Measurements from ENCODE around the gene SPNS2. TPM values are rescaled to one million over a fixed set of nuclear protein-coding genes. Genes with fewer than 3 reads are reported as not detected.

The SPNS2 gene
- total and polyA plus RNA-seq, 2 donors (not counting 1 experiment from before 2014, with no cell fraction given), result 0.48 TPM; not detected in 1

DNA sequence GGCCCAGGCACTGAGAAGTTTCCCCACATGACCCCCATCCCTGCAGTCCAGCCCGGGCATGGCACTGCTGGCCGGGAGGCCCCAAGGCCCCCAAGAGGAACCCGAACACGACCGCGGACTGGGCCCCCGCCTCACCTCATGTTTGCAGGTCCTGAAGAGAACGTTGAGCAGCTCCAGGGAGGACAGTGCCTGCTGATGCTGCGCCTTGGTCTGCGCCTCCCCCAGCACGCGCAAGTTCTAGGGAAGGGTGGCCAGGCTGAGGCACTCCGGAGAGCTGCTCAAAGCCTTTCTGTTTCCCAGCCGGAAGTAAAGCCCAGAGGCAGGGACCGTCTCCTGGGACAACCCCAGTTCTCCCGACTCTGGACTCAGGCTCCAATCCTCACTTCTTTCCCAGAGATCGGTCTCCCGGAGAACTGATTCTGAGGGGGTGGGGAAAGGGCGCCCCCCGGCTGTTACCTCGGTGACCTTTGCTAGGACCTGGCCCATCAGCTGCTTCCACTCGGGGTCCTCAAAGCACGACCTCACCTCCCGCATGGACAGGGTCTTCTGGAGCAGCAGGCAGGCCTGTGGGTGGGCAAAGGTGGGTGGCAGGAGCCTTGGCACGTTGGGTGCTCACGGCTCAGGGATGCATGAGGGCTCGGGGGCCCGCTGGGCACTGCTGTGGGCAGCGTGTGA is 42.8 kb downstream of the SPNS2 start:
- 88% methylated on average over 28 of the region's 29 CpGs for WGBS (ENCODE audit: insufficient coverage)
- no peak for ATAC-seq (ENCODE audit: low read depth)
- no peak overlapping the region for H3K4me3 Mint-ChIP-seq
- no peak overlapping the region for H3K27ac Mint-ChIP-seq
- no peaks in the 10 kb centered on the region for H3K27me3 ChIP-seq (replicated peaks in 1 of 4; ENCODE audit: control extremely low read depth in 1 of 4, control insufficient read depth in 3 of 4, insufficient read depth in 4 of 4, low read length in 3 of 4)
- H3K9ac ChIP-seq (ENCODE audit: low read length), result no peak overlapping the region
- TF ChIP-seq, protein P1, sequence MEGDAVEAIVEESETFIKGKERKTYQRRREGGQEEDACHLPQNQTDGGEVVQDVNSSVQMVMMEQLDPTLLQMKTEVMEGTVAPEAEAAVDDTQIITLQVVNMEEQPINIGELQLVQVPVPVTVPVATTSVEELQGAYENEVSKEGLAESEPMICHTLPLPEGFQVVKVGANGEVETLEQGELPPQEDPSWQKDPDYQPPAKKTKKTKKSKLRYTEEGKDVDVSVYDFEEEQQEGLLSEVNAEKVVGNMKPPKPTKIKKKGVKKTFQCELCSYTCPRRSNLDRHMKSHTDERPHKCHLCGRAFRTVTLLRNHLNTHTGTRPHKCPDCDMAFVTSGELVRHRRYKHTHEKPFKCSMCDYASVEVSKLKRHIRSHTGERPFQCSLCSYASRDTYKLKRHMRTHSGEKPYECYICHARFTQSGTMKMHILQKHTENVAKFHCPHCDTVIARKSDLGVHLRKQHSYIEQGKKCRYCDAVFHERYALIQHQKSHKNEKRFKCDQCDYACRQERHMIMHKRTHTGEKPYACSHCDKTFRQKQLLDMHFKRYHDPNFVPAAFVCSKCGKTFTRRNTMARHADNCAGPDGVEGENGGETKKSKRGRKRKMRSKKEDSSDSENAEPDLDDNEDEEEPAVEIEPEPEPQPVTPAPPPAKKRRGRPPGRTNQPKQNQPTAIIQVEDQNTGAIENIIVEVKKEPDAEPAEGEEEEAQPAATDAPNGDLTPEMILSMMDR (IDR thresholded peaks at IDR 0.05), result no peak
- no peak for TF ChIP-seq EZH2 (IDR thresholded peaks at IDR 0.05; ENCODE audit: borderline replicate concordance, insufficient read depth, low read depth, low read length, poor library complexity, severe bottlenecking)
- no peak overlapping the region for H3K4me2 ChIP-seq (replicated peaks; ENCODE audit: low read depth, low read length, poor library complexity, severe bottlenecking)
- no peaks in the 10 kb centered on the region for H3K27me3 Mint-ChIP-seq
- H3K27ac ChIP-seq (ENCODE audit: low read length in 2 of 2), result no peak overlapping the region
- ChIA-PET CTCF (no interaction called here), POLR2A (no interaction called here)
- DNase-seq, result no peak
- peaks cover 0 to 61% of the 10 kb centered on the region in 2 experiments for H3K36me3 ChIP-seq (replicated peaks in 1 of 2; ENCODE audit: control extremely low read depth in 1 of 2, control insufficient read depth in 1 of 2, extremely low read depth in 1 of 2, insufficient read depth in 2 of 2, low read length in 1 of 2)
- intact Hi-C loops (cut with micrococcal nuclease), result no loop called here
- H3K9me3 Mint-ChIP-seq (ENCODE audit: insufficient read depth), result no peaks in the 10 kb centered on the region
- no peak overlapping the region for H2AFZ ChIP-seq (ENCODE audit: insufficient read depth, low read depth, low read length, poor library complexity, severe bottlenecking)
- H3K4me3 ChIP-seq (ENCODE audit: control extremely low read depth in 1 of 5, extremely low read depth in 1 of 5, insufficient read depth in 1 of 5, low read depth in 2 of 5, low read length in 4 of 5), result no peak overlapping the region
- no peaks in the 10 kb centered on the region for H3K79me2 ChIP-seq (ENCODE audit: control insufficient read depth, insufficient read depth, low read length)
- peaks cover 0 to 2% of the 10 kb centered on the region in 2 donors for H3K4me1 ChIP-seq (ENCODE audit: control insufficient read depth in 2 of 2, insufficient read depth in 2 of 2, low read length in 2 of 2)
- H3K4me1 Mint-ChIP-seq, result no peaks in the 10 kb centered on the region
- H3K9me3 ChIP-seq (ENCODE audit: control extremely low read depth in 1 of 3, control insufficient read depth in 2 of 3, insufficient read depth in 1 of 3, low read length in 2 of 3), result no peaks in the 10 kb centered on the region
- H4K20me1 ChIP-seq (ENCODE audit: control insufficient read depth, insufficient read depth, low read length, poor library complexity, severe bottlenecking), result no peaks in the 10 kb centered on the region

DNA sequence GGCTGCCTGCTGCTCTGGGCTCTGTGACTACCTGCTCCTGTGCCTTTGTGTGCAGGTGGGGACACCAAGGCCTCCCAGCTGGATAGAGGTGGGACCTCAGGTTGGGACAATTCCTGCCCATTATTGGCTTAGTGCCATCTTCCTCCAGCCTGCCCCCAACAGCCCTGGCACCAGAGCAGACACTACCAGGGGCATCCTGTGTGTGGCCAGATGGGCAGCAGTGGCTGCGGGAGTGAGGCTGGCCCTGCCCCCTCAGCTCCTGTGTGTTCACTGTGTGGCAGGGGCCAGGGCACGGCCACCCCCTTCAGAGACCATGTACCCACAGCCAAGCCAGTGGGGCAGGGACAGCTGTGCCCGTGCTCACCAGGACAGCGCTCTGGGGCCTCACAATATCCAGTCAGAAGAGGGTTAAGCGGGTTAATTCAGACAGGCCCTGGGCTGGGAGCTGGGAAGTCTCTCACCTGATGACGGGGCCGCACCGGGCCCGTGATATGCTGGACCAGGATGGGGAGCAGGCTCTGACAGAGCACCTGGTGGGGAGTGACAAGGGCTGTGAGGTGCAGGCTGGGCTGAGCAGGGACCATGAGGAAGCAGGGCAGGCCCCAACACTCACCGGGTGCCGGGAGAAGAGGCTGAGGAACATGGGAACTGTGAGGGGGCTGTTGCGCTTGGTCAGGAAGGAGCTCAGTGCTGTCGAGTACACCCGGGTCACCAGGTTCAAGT is 43.5 kb downstream of the SPNS2 start:
- Mint-ChIP-seq H3K4me3 (no peak overlapping the region), H3K27ac (no peak overlapping the region), H3K9me3 (ENCODE audit: insufficient read depth) (no peaks in the 10 kb centered on the region), H3K27me3 (no peaks in the 10 kb centered on the region), H3K4me1 (no peaks in the 10 kb centered on the region)
- H2AFZ ChIP-seq (ENCODE audit: insufficient read depth, low read depth, low read length, poor library complexity, severe bottlenecking), result no peak overlapping the region
- H3K4me2 ChIP-seq (replicated peaks; ENCODE audit: low read depth, low read length, poor library complexity, severe bottlenecking), result no peak overlapping the region
- TF ChIP-seq, protein P1 (IDR thresholded peaks at IDR 0.05), result no peak
- no peak for TF ChIP-seq EZH2 (IDR thresholded peaks at IDR 0.05; ENCODE audit: borderline replicate concordance, insufficient read depth, low read depth, low read length, poor library complexity, severe bottlenecking)
- no peaks in the 10 kb centered on the region for H3K4me1 ChIP-seq (ENCODE audit: control insufficient read depth in 2 of 2, insufficient read depth in 2 of 2, low read length in 2 of 2)
- CTCF ChIA-PET, result no interaction called here
- H4K20me1 ChIP-seq (ENCODE audit: control insufficient read depth, insufficient read depth, low read length, poor library complexity, severe bottlenecking), result no peaks in the 10 kb centered on the region
- H3K27ac ChIP-seq (ENCODE audit: low read length in 2 of 2), result no peak overlapping the region
- H3K36me3 ChIP-seq (replicated peaks in 1 of 2; ENCODE audit: control extremely low read depth in 1 of 2, control insufficient read depth in 1 of 2, extremely low read depth in 1 of 2, insufficient read depth in 2 of 2, low read length in 1 of 2), result peaks cover 0 to 67% of the 10 kb centered on the region in 2 experiments
- POLR2A ChIA-PET, result no interaction called here
- 98% methylated on average over 14 of the region's 14 CpGs for WGBS (ENCODE audit: insufficient coverage)
- DNase-seq, result no peak
- ATAC-seq (ENCODE audit: low read depth), result no peak
- H3K79me2 ChIP-seq (ENCODE audit: control insufficient read depth, insufficient read depth, low read length), result no peaks in the 10 kb centered on the region
- H3K9ac ChIP-seq (ENCODE audit: low read length), result no peak overlapping the region
- no peaks in the 10 kb centered on the region for H3K27me3 ChIP-seq (replicated peaks in 1 of 4; ENCODE audit: control extremely low read depth in 1 of 4, control insufficient read depth in 3 of 4, insufficient read depth in 4 of 4, low read length in 3 of 4)
- no peak overlapping the region for H3K4me3 ChIP-seq (ENCODE audit: control extremely low read depth in 1 of 5, extremely low read depth in 1 of 5, insufficient read depth in 1 of 5, low read depth in 2 of 5, low read length in 4 of 5)
- intact Hi-C loops (cut with micrococcal nuclease), result no loop called here
- no peaks in the 10 kb centered on the region for H3K9me3 ChIP-seq (ENCODE audit: control extremely low read depth in 1 of 3, control insufficient read depth in 2 of 3, insufficient read depth in 1 of 3, low read length in 2 of 3)

All from B cell (primary cell).